Measurements from ENCODE around the gene TFB1M. TPM values are rescaled to one million over a fixed set of nuclear protein-coding genes. Genes with fewer than 3 reads are reported as not detected.
"Not testable (repeated sequence)": the region's sequence is repeated elsewhere in the genome, so short reads cannot be mapped to it uniquely, and the experiment has no call there.

TFB1M gene
- total RNA-seq, 1 donor from 2014 or later = 19.5 TPM

- ATAC-seq (ENCODE audit: poor library complexity) = no peak
- intact Hi-C loops (cut with DNase I) = no loop called here
Measured at GRCh38 chr6:155254139-155254538, 60.1 kb downstream of the TFB1M start.

GRCh38 chr6:155253337-155253736, 60.9 kb downstream of the TFB1M start:
- ATAC-seq (ENCODE audit: poor library complexity) = peak; percentile 70
- intact Hi-C loops (cut with DNase I) = no loop called here

More at GRCh38 chr6:155254139-155254538, 60.1 kb downstream of the TFB1M start:
- DNase-seq = no peak

GRCh38 chr6:155252581-155252980, 61.7 kb downstream of the TFB1M start:
- DNase-seq (no peak), ATAC-seq (ENCODE audit: poor library complexity) (no peak)
- intact Hi-C loops (cut with DNase I) = no loop called here

More at GRCh38 chr6:155253337-155253736, 60.9 kb downstream of the TFB1M start:
- DNase-seq = no peak

- intact Hi-C loops (cut with DNase I) = no loop called here
- no peak for DNase-seq
- ATAC-seq (ENCODE audit: poor library complexity) = peak; percentile 47
Measured at GRCh38 chr6:155250701-155251381, 63.4 kb downstream of the TFB1M start.

- ATAC-seq (ENCODE audit: poor library complexity) (peak; percentile 48), DNase-seq (no peak)
- intact Hi-C loops (cut with DNase I) = no loop called here
Measured at GRCh38 chr6:155248008-155249001, 66.0 kb downstream of the TFB1M start.

GRCh38 chr6:155247618-155248007, 66.7 kb downstream of the TFB1M start:
- ATAC-seq (ENCODE audit: poor library complexity) (no peak), DNase-seq (no peak)
- intact Hi-C loops (cut with DNase I) = no loop called here

GRCh38 chr6:155246825-155247224, 67.5 kb downstream of the TFB1M start:
- intact Hi-C loops (cut with DNase I) = no loop called here
- ATAC-seq (ENCODE audit: poor library complexity) (no peak), DNase-seq (no peak)

- intact Hi-C loops (cut with DNase I) = no loop called here
Measured at GRCh38 chr6:155245831-155246230, 68.5 kb downstream of the TFB1M start.

GRCh38 chr6:155245193-155245592, 69.1 kb downstream of the TFB1M start:
- ATAC-seq (ENCODE audit: poor library complexity) = no peak
- no peak for DNase-seq
- intact Hi-C loops (cut with DNase I) = no loop called here

More at GRCh38 chr6:155245831-155246230, 68.5 kb downstream of the TFB1M start:
- DNase-seq (no peak), ATAC-seq (ENCODE audit: poor library complexity) (no peak)

GRCh38 chr6:155244434-155244833, 69.8 kb downstream of the TFB1M start:
- intact Hi-C loops (cut with DNase I) = loop anchor here (5.0 kb wide), 1 partner anchor 52 kb away; no protein-coding TSS in a partner anchor
- ATAC-seq (ENCODE audit: poor library complexity) = no peak
- DNase-seq = no peak

GRCh38 chr6:155241966-155242365, 72.3 kb downstream of the TFB1M start:
- DNase-seq = no peak
- no peak for ATAC-seq (ENCODE audit: poor library complexity)
- intact Hi-C loops (cut with DNase I) = loop anchor here (5.0 kb wide), 1 partner anchor 50 kb away; no protein-coding TSS in a partner anchor

GRCh38 chr6:155240905-155241600, 73.2 kb downstream of the TFB1M start:
- ATAC-seq (ENCODE audit: poor library complexity) (no peak), DNase-seq (no peak)
- intact Hi-C loops (cut with DNase I) = loop anchor here (5.0 kb wide), 1 partner anchor 49 kb away; no protein-coding TSS in a partner anchor

- intact Hi-C loops (cut with DNase I) = no loop called here
- ATAC-seq (ENCODE audit: poor library complexity) (no peak), DNase-seq (no peak)
Measured at GRCh38 chr6:155237613-155238012, 76.7 kb downstream of the TFB1M start.

- ATAC-seq (ENCODE audit: poor library complexity) (no peak), DNase-seq (no peak)
- intact Hi-C loops (cut with DNase I) = no loop called here
Measured at GRCh38 chr6:155235087-155235486, 79.2 kb downstream of the TFB1M start.

GRCh38 chr6:155234687-155235086, 79.6 kb downstream of the TFB1M start:
- ATAC-seq (ENCODE audit: poor library complexity) = no peak
- no peak for DNase-seq
- intact Hi-C loops (cut with DNase I) = no loop called here

- ATAC-seq (ENCODE audit: poor library complexity) = no peak
- DNase-seq = no peak
- intact Hi-C loops (cut with DNase I) = no loop called here
Measured at GRCh38 chr6:155234167-155234566, 80.1 kb downstream of the TFB1M start.

GRCh38 chr6:155232848-155233247, 81.4 kb downstream of the TFB1M start:
- ATAC-seq (ENCODE audit: poor library complexity) (no peak), DNase-seq (no peak)
- intact Hi-C loops (cut with DNase I) = no loop called here

GRCh38 chr6:155230975-155231374, 83.3 kb downstream of the TFB1M start:
- ATAC-seq (ENCODE audit: poor library complexity); intact Hi-C loops (cut with DNase I); DNase-seq: not testable (repeated sequence)

Data from Right ventricle myocardium superior (tissue), 1 donor.